Bone marrow (tissue), 2 donors: ENCODE measurements around the gene MCM3AP.

Source experiments
- DNase-seq, 2 donors: peaks; one replicate each; lab custom pipeline; 2025; lab: John Stamatoyannopoulos, UW

The MCM3AP gene

GRCh38 chr21:46218906-46219590 is 66.4 kb downstream of the MCM3AP start:
- no peak for DNase-seq

- DNase-seq, result no peak
These were observed 67.8 kb downstream of the MCM3AP start for GRCh38 chr21:46217511-46218196.

GRCh38 chr21:46216132-46216747 is 69.2 kb downstream of the MCM3AP start:
- no peak for DNase-seq

GRCh38 chr21:46215436-46216131 is 69.8 kb downstream of the MCM3AP start:
- no peak for DNase-seq

GRCh38 chr21:46214478-46215340 is 70.7 kb downstream of the MCM3AP start:
- no peak for DNase-seq

DNA sequence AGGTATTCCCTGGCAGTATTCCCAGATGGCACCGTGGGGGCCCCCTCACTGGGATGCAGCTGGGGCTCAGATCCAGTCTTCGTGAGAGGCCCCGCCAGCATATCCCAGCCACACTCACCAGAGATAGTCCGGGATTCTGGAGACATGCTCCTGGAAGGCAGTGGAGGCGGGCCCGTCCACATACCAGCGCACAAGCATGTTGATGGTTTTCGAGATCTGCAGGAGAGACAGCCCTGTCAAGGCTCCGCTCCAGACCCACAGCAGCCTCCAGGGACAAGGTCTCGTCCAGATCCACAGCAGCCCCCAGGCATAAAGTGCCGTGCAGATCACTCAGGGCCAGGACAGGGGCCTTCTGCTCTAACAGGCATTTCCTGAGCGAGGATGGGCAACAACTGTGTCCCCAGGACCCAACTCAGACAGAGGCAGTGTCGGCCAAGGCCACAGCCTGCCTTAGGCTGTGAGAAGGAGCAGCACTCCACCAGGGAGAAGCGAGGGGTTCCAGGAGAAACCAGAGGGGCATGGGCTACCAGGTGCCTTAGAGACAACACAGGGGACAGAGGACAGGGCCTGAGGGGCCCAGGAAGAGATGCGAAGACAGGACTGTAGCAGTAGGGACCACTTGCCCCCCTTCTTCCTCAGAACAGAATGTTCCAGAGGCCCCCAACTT is 71.7 kb downstream of the MCM3AP start:
- DNase-seq, result no peak

GRCh38 chr21:46212721-46213484 is 72.5 kb downstream of the MCM3AP start:
- no peak for DNase-seq

- no peak for DNase-seq
These were observed 73.4 kb downstream of the MCM3AP start for GRCh38 chr21:46211786-46212720.

DNA sequence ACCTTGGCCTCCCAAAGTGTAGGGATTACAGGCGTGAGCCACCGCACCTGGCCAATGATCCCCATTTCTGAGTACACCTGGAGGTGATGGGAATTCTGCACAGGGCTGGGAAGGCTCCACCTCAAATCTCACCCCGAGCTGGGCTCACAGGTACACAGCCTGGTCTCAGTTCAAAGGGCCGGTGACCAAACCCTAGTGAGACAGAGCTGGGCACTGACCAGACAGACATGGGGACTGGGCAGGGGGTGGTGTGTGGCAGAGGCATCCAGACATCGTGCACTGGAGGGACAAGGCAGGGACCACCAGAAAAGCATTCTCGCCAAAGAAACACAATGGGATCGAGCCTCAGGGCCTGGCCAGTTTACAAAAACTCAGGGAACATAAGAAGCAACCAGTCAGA is 74.0 kb downstream of the MCM3AP start:
- DNase-seq, result no peak

GRCh38 chr21:46210378-46211136 is 74.9 kb downstream of the MCM3AP start:
- no peak for DNase-seq

GRCh38 chr21:46208761-46209721 is 76.4 kb downstream of the MCM3AP start:
- DNase-seq, result no peak

GRCh38 chr21:46207920-46208591 is 77.4 kb downstream of the MCM3AP start:
- DNase-seq, result no peak

- no peak for DNase-seq
These were observed 78.1 kb downstream of the MCM3AP start for GRCh38 chr21:46207006-46207919.

- no peak for DNase-seq
These were observed 79.0 kb downstream of the MCM3AP start for GRCh38 chr21:46206163-46207005.

DNA sequence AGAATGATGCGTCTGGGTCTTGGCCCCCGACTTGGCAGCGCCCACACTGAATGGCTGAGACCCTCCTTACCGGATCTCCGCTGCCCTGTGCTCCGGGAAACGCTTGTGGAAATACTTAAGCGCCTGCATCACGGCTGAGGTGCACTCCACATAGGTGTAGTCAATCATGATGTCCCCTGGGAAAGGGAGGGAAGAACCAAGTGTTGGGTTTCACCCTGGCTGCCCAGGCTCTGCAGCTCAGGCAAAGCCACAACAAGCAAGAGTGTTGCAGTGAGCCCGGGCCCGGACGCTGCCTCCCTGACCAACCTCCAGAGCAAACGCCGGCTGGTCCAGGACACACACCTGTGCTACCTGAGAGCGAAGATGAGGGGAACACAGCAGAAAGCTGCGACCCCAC is 79.6 kb downstream of the MCM3AP start:
- no peak for DNase-seq
